Gastrocnemius medialis (tissue), 4 donors: Measurements from ENCODE around the gene REXO1.

ENCODE experiments used
- POLR2A ChIP-seq, 2 donors: fragments of 450-650 bp; IDR thresholded peaks; one replicate each; pipeline ENCODE4 v1.6.1; 2017; ENCODE audit warnings: antibody characterized with exemption in 2 of 2, mild to moderate bottlenecking in 2 of 2, moderate library complexity in 2 of 2
- TF ChIP-seq, protein P1 (sequence below), 5 experiments: fragments of 450-650 bp in 3 of 5; fragments of 200-600 bp in 2 of 5; sonication (generic) in 2 of 5; IDR thresholded peaks in 4 of 5; conservative IDR thresholded peaks in 1 of 5; 1 replicate in 4 of 5; 2 replicates in 1 of 5; pipeline ENCODE4 v1.5.1; 2016 to 2019; ENCODE audit warnings: antibody characterized with exemption in 5 of 5, mild to moderate bottlenecking in 3 of 5, moderate library complexity in 3 of 5

GRCh38 chr19:1882089-1882785 is 34.0 kb upstream of the REXO1 start:
- TF ChIP-seq POLR2A (IDR thresholded peaks at IDR 0.05), result no peak
- TF ChIP-seq, protein P1, sequence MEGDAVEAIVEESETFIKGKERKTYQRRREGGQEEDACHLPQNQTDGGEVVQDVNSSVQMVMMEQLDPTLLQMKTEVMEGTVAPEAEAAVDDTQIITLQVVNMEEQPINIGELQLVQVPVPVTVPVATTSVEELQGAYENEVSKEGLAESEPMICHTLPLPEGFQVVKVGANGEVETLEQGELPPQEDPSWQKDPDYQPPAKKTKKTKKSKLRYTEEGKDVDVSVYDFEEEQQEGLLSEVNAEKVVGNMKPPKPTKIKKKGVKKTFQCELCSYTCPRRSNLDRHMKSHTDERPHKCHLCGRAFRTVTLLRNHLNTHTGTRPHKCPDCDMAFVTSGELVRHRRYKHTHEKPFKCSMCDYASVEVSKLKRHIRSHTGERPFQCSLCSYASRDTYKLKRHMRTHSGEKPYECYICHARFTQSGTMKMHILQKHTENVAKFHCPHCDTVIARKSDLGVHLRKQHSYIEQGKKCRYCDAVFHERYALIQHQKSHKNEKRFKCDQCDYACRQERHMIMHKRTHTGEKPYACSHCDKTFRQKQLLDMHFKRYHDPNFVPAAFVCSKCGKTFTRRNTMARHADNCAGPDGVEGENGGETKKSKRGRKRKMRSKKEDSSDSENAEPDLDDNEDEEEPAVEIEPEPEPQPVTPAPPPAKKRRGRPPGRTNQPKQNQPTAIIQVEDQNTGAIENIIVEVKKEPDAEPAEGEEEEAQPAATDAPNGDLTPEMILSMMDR (IDR thresholded peaks at IDR 0.05 in 4 of 5, conservative IDR thresholded peaks at IDR 0.05 in 1 of 5), result no peak
